ENCODE results near the gene MCTP2.

Gene MCTP2

GRCh38 chr15:94263341-94264273 is 32.2 kb downstream of the MCTP2 start:
- no peak for DNase-seq

GRCh38 chr15:94265009-94265408 is 33.6 kb downstream of the MCTP2 start:
- DNase-seq, result no peak

GRCh38 chr15:94265982-94266381 is 34.6 kb downstream of the MCTP2 start:
- no peak for DNase-seq

- no peak for DNase-seq
Measured at GRCh38 chr15:94266789-94267188, 35.4 kb downstream of the MCTP2 start.

- DNase-seq, result no peak
Measured at GRCh38 chr15:94269954-94270353, 38.6 kb downstream of the MCTP2 start.

- DNase-seq, result no peak
Measured at GRCh38 chr15:94270570-94270969, 39.2 kb downstream of the MCTP2 start.

- DNase-seq, result no peak
Measured at GRCh38 chr15:94272251-94272898, 41.0 kb downstream of the MCTP2 start.

GRCh38 chr15:94273826-94274225 is 42.5 kb downstream of the MCTP2 start:
- DNase-seq, result no peak

- no peak for DNase-seq
Measured at GRCh38 chr15:94274745-94275144, 43.4 kb downstream of the MCTP2 start.

GRCh38 chr15:94277485-94277884 is 46.1 kb downstream of the MCTP2 start:
- no peak for DNase-seq

GRCh38 chr15:94279736-94280135 is 48.4 kb downstream of the MCTP2 start:
- no peak for DNase-seq

GRCh38 chr15:94280301-94280700 is 48.9 kb downstream of the MCTP2 start:
- DNase-seq, result no peak

GRCh38 chr15:94282269-94283250 is 51.2 kb downstream of the MCTP2 start:
- DNase-seq, result no peak

- DNase-seq, result no peak
Measured at GRCh38 chr15:94286583-94286982, 55.2 kb downstream of the MCTP2 start.

GRCh38 chr15:94287794-94288246 is 56.5 kb downstream of the MCTP2 start:
- DNase-seq, result peak; percentile 28 to 31

GRCh38 chr15:94290730-94291129 is 59.4 kb downstream of the MCTP2 start:
- no peak for DNase-seq

- DNase-seq, result no peak
Measured at GRCh38 chr15:94293411-94294402, 62.3 kb downstream of the MCTP2 start.

- no peak for DNase-seq
Measured at GRCh38 chr15:94294556-94294955, 63.2 kb downstream of the MCTP2 start.

- no peak for DNase-seq
Measured at GRCh38 chr15:94295275-94295674, 63.9 kb downstream of the MCTP2 start.

- no peak for DNase-seq
Measured at GRCh38 chr15:94296717-94297116, 65.4 kb downstream of the MCTP2 start.

GRCh38 chr15:94297558-94297957 is 66.2 kb downstream of the MCTP2 start:
- DNase-seq, result no peak

GRCh38 chr15:94298364-94298763 is 67.0 kb downstream of the MCTP2 start:
- no peak for DNase-seq
